Stimulated activated CD4-positive, alpha-beta T cell treated with anti-CD3 and anti-CD28 coated beads, Interleukin-12 subunit alpha, Interleukin-12 subunit beta, amount 100 ng/mL, for 4 hours (primary cell): ENCODE results near the gene EDEM2.
"Not testable (repeated sequence)": the region's sequence is repeated elsewhere in the genome, so short reads cannot be mapped to it uniquely, and the experiment has no call there.

ENCODE experiments used
- DNase-seq: peaks from one replicate; pipeline ENCODE4 v3.0.0-alpha.2; 2020

Gene EDEM2

DNA sequence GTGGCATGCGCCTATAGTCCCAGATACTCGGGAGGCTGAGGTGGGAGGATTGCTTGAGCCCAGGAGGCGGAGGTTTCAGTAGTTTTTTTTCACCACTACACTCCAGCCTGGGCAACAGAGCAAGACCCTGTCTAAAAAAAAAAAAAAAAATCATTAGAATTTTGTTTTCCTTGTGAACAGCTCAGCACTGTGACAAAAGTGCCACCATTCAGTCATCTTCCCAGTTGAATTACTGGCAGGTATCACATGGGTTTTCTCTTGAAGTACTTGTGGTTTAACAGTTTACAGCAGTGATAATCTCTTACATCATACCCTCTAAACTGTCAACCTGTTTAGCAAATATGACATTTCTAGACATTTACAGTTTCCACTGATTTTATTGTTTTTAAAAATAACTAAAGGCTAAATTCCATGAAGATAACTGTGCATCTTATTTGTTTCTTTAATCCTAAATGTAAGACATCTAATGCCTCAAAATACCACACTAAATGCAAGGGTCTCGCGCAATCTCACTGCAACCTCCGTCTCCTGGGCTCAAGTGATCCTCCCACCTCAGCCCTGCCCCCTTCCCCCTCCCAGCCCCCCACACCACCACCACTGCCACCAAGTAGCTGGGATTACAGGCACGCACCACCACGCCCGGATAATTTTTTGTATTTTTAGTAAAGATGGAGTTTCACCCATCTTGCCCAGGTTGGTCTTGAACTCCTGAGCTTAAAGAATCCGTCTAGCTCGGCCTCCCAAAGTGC is 61.5 kb downstream of the EDEM2 start:
- no peak for DNase-seq

DNA sequence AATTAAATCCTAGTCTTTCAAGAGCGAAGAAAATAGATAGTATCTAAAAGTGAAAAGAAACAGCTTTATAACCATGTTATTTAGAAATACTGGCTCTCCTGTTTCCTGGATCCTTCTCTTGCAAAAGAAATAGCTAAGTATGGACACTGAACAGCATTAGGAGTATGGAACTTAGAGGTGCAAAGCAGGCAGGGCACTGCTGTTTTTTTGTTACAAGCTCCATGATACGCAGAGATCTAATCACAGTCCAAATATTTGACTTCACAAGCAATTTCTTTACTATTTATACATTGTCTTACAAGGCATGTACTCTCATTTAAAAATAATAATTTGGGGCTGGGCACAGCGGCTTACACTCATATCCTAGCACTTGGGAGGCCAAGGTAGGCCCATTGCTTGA is 62.1 kb downstream of the EDEM2 start:
- DNase-seq = no peak

DNA sequence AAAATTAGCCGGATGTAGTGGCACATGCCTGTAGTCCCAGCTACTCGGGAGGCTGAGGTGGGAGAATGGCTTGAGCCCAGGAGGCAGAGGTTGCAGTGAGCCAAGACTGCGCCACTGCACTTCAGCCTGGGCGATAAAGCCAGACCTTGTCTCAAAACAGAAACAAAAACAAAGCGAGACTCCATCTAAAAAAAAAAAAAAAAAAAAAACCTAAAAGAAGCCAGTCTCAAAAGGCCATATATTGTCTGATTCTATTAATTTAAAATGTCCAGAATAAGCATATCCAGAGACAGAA is 66.8 kb downstream of the EDEM2 start:
- not testable (repeated sequence) for DNase-seq

DNA sequence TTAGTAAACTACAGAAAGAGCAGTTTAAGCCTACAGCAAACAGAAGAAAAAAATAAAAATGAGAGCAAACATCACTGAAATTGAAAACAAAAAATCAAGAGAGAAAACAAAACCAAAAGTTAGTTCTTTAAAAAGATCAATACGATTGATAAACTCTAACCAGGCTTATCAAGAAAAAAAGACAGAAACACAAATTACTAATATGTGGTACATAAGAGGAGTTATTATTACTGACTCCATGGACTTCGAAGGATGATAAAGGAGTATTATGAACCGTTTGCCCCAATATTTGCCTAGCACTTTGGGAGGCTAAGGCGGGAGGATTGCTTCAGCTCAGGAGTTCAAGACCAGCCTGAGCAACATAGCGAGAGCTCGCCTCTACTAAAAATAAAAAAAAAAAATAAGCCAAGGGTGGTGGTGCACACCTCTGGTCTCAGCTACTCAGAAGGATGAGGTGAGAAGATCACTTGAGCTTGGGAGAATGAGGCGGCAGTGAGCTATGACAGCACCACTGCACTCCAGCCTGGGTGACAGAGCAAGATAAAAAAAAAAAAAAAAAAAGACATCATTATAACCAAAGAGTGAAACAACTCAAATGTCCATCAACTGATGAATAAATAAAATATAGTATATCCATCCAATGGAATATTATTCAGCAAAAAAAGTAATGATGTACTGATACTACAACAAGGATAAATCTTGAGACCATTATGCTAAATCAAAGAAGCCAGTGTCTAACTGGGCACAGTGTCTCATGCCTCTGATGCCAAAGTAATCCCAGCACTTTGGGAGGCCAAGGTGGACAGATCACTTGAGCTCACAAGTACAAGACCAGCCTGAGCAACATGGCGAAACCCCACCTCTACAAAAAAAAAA is 67.4 kb downstream of the EDEM2 start:
- no peak for DNase-seq

DNA sequence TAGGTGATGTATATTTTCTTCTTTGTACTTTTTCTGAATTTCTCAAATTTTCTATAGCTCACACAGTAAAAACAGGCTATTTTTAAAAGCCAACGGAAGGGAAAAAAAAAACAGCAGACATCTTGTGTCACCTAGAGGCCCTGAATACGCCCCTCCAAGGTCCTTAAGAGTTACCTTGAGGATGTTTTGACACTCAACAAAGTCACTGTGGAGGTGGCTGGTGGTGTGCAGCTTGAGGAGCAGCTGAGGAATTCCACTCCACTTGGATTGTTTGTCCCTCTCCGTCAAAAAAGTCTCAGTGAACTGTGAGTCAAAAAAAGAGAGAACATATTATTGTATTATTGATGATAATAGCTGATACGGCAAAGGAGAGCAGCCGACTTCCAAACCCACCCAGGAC is 69.3 kb downstream of the EDEM2 start:
- no peak for DNase-seq

DNA sequence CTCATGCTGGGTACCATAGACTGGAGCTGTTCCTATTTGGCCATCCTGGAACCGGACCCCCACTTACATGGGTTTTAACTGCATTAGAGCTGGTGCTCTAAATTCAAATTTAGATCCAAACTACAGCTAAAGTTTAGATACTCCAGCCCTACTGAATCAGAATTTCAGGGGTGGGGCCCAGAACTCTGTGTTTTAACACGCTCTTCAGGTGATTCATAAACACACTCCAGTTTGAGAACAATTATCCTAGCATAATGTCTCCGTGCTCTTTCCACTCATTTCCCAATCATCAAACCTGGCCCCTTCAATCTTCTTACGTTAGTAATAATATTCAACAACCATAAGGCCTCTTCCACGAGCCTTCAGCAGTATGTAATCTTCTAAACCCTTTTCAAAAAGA is 69.8 kb downstream of the EDEM2 start:
- DNase-seq = no peak

DNA sequence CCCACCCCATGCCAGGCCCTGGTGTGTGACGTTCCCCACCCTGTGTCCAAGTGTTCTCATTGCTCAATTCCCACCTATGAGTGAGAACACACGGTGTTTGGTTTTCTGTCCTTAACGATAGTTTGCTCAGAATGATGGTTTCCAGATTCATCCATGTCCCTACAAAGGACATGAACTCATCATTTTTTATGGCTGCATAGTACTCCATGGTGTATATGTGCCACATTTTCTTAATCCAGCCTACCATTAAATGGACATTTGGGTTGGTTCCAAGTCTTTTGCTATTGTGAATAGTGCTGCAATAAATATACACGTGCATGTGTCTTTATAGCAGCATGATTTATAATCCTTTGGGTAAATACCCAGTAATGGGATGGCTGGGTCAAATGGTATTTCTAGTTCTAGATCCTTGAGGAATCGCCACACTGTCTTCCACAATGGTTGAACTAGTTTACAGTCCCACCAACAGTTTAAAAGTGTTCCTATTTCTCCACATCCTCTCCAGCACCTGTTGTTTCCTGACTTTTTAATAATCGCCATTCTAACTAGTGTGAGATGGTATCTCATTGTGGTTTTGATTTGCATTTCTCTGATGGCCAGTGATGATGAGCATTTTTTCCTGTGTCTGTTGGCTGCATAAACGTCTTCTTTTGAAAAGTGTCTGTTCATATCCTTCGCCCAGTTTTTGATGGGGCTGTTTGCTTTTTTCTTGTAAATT is 75.5 kb downstream of the EDEM2 start:
- DNase-seq = not testable (repeated sequence)

DNA sequence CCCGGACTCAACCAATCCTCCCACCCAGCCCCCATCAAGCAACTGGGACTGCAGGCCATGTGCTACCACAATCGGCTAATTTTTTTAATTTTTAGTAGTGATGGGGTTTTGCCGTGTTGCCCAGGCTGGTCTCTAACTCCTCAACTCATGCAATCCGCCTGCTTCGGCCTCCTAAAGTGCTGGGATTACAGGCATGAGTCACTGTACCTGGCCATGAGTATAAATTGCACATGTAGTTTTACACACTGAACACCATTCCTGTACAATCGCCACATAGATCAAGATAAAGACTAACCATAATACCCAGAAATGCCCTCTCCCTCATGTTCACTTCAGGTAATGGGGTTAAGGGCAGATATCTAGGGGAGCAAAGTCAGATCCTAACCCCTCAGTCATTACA is 80.9 kb downstream of the EDEM2 start:
- DNase-seq = no peak
